ENCODE results near the gene CCDC120.

- TF ChIP-seq POLR2A (IDR thresholded peaks at IDR 0.05; ENCODE audit: low read depth), result no peak
- no peak for TF ChIP-seq EP300 (IDR thresholded peaks at IDR 0.05)
- no peak for TF ChIP-seq CTCF (IDR thresholded peaks at IDR 0.05)
- TF ChIP-seq POLR2AphosphoS5 (IDR thresholded peaks at IDR 0.05), result no peak
Measured at GRCh38 chrX:49108641-49109040, 49.8 kb downstream of the CCDC120 start.
